Tibial artery (tissue), 4 donors: ENCODE data around the gene ABITRAM.
"Not testable (repeated sequence)": the region's sequence is repeated elsewhere in the genome, so short reads cannot be mapped to it uniquely, and the experiment has no call there.

Source experiments
- DNase-seq, 2 donors: peaks; one replicate each; pipeline ENCODE4 v3.0.0-alpha.2; 2019
- H3K27ac ChIP-seq, 2 donors: fragments of 200-600 bp; sonication (generic) in 1 of 2; 1 replicate in 1 of 2; 2 replicates in 1 of 2; pipeline ENCODE4 v1.5.1; 2018 to 2019; ENCODE audit warnings: mild to moderate bottlenecking in 1 of 2
- H3K27me3 ChIP-seq, 2 donors: fragments of 200-600 bp; sonication (generic) in 1 of 2; one replicate each; pipeline versions ENCODE4 v1.5.1 to v1.6.0; 2016 to 2019
- H3K36me3 ChIP-seq, 3 donors: fragments of 200-600 bp; sonication (generic) in 2 of 3; one replicate each; pipeline ENCODE4 v1.5.1; 2016 to 2019; ENCODE audit warnings: mild to moderate bottlenecking in 2 of 3
- H3K4me1 ChIP-seq, 4 donors: fragments of 200-600 bp; sonication (generic) in 2 of 4; 1 replicate in 3 of 4; 2 replicates in 1 of 4; pipeline ENCODE4 v1.5.1; 2016 to 2019
- H3K4me3 ChIP-seq, 2 donors: fragments of 200-600 bp; sonication (generic) in 1 of 2; 1 replicate in 1 of 2; 2 replicates in 1 of 2; pipeline ENCODE4 v1.5.1; 2018 to 2019; ENCODE audit warnings: mild to moderate bottlenecking in 2 of 2
- H3K9me3 ChIP-seq, 3 donors: fragments of 200-600 bp; sonication (generic) in 1 of 3; one replicate each; pipeline ENCODE4 v1.5.1; 2016 to 2019
- CTCF ChIP-seq, 2 experiments: fragments of 200-600 bp in 1 of 2; fragments of 450-650 bp in 1 of 2; IDR thresholded peaks; one replicate each; pipeline ENCODE4 v1.5.1; 2017 to 2019; ENCODE audit warnings: antibody characterized with exemption in 2 of 2, mild to moderate bottlenecking in 1 of 2, moderate library complexity in 1 of 2
- intact Hi-C: fragments of 100-400 bp; cut with DNase I; formaldehyde crosslinking; loops from one replicate; pipeline ENCODE4 v1.15.0; 2023; ENCODE audit warnings: low total_unique reads

Gene ABITRAM

DNA sequence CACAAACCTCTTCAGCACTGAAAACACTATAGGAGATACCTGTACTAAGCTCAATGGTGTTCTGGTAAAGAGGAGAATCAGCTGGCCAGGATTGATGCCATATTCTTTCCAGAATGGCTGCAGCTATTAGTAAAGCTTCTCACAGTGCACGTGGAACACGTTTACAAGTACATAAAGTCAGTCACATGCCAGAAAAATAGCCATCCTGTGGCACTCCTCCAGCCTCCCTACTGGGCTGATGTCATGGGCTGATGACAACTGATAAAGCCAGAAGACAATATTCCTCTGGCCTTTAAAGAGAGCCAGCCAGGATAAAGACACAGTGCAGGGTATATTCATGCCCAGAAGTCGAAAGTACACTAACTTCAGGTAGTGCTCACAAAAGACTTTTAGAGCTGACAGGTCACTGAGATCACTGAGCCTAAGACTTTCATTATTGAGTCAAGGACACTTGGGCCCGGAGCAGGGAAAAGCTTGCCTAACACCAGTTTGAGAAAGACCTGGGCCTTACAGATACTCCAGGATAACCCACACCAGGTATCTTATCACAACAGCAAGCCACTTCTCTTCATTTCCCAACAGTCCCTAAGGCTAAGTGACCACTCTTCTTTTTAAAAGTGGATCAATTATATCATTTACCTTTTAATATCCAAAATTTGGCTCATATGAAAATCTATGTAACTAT, 29.4 kb downstream of the ABITRAM start:
- no peak for DNase-seq
- no peaks in the 10 kb centered on the region for H3K9me3 ChIP-seq
- no peak for TF ChIP-seq CTCF (IDR thresholded peaks at IDR 0.05)
- intact Hi-C loops: no loop called here
- H3K4me3 ChIP-seq: no peak overlapping the region
- H3K27ac ChIP-seq: no peak overlapping the region
- H3K4me1 ChIP-seq: peaks cover 0 to 12% (median 6%) of the 10 kb centered on the region in 4 donors
- peaks cover 0 to 14% (median 5%) of the 10 kb centered on the region in 3 donors for H3K36me3 ChIP-seq
- no peaks in the 10 kb centered on the region for H3K27me3 ChIP-seq

- Histone ChIP-seq H3K27me3 (no peaks in the 10 kb centered on the region), H3K36me3 (peaks cover 0 to 3% (median 0%) of the 10 kb centered on the region in 3 donors), H3K27ac (peak overlapping the region in 1 of 2 donors; percentile 17), H3K4me3 (no peak overlapping the region), H3K4me1 (peaks cover 0 to 26% (median 17%) of the 10 kb centered on the region in 4 donors), H3K9me3 (no peaks in the 10 kb centered on the region)
- TF ChIP-seq CTCF (IDR thresholded peaks at IDR 0.05): no peak
- intact Hi-C loops: no loop called here
- DNase-seq: no peak
Measured at GRCh38 chr9:108967916-108968315, 33.7 kb downstream of the ABITRAM start.

DNA sequence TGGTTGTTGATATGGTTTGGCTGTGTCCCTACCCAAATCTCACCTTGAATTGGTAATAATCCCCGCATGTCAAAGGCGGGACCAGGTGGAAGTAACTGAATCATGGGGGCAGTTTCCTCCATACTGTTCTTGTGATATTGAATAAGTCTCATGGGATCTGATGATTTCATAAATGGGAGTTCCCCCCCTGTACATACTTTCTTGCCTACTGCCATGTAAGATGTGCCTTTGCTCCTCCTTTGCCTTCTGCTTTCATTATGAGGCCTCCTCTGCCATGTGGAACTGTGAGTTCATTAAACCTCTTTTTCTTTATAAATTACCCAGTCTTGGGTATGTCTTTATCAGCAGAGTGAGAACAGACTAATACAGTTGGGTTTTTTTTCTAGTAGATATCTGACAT, 37.2 kb downstream of the ABITRAM start:
- H3K9me3 ChIP-seq, DNase-seq, H3K4me3 ChIP-seq, intact Hi-C loops, H3K36me3 ChIP-seq, H3K27me3 ChIP-seq, H3K27ac ChIP-seq: not testable (repeated sequence)
- peaks cover 0 to 39% (median 24%) of the 10 kb centered on the region in 4 donors for H3K4me1 ChIP-seq

- intact Hi-C loops: no loop called here
- H3K4me3 ChIP-seq: no peak overlapping the region
- no peak for TF ChIP-seq CTCF (IDR thresholded peaks at IDR 0.05)
- H3K9me3 ChIP-seq: no peaks in the 10 kb centered on the region
- H3K36me3 ChIP-seq: no peaks in the 10 kb centered on the region
- H3K4me1 ChIP-seq: peaks cover 0 to 39% (median 24%) of the 10 kb centered on the region in 4 donors
- no peak for DNase-seq
- no peaks in the 10 kb centered on the region for H3K27me3 ChIP-seq
- H3K27ac ChIP-seq: peak overlapping the region in 1 of 2 donors; percentile 32
Measured at GRCh38 chr9:108972186-108972585, 38.0 kb downstream of the ABITRAM start.

- peak overlapping the region; percentile 6 to 32 for H3K27ac ChIP-seq
Measured at GRCh38 chr9:108972626-108973209, 38.5 kb downstream of the ABITRAM start.

More at GRCh38 chr9:108972626-108973209, 38.5 kb downstream of the ABITRAM start:
- no peak overlapping the region for H3K4me3 ChIP-seq
- TF ChIP-seq CTCF (IDR thresholded peaks at IDR 0.05): no peak
- peaks cover 0 to 36% (median 20%) of the 10 kb centered on the region in 4 donors for H3K4me1 ChIP-seq
- intact Hi-C loops: no loop called here
- no peaks in the 10 kb centered on the region for H3K36me3 ChIP-seq
- no peak for DNase-seq
- H3K9me3 ChIP-seq: no peaks in the 10 kb centered on the region
- no peaks in the 10 kb centered on the region for H3K27me3 ChIP-seq
